ENCODE results near the gene VN1R5. TPM values are rescaled to one million over a fixed set of nuclear protein-coding genes. Genes with fewer than 3 reads are reported as not detected.

Gene VN1R5
- total RNA-seq, 1 experiment from 2014 or later, result not detected

GRCh38 chr1:247297263-247298123 lies 41.6 kb downstream of the VN1R5 start:
- in situ Hi-C loops (cut with HindIII; ENCODE audit: low sequenced_read_pairs), result no loop called here
- DNase-seq (ENCODE audit: low spot score), result no peak

DNA sequence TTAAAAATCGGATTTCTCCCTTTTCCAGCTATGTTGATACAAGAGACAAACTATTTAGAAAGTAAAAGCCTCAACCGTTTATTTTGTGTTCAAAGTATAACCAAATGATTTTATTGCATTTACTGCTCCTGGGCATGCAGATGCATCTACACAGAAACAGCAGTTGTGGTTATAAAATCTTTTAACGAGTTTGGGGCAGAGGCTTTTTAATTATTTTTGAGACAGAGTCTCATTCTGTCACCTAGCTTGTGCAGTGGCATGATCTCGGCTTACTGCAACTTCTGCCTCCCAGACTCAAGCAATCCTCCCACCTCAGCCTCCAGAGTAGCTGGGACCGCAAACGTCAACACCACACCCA lies 42.2 kb downstream of the VN1R5 start:
- in situ Hi-C loops (cut with HindIII; ENCODE audit: low sequenced_read_pairs), result no loop called here
- no peak for DNase-seq (ENCODE audit: low spot score)

DNA sequence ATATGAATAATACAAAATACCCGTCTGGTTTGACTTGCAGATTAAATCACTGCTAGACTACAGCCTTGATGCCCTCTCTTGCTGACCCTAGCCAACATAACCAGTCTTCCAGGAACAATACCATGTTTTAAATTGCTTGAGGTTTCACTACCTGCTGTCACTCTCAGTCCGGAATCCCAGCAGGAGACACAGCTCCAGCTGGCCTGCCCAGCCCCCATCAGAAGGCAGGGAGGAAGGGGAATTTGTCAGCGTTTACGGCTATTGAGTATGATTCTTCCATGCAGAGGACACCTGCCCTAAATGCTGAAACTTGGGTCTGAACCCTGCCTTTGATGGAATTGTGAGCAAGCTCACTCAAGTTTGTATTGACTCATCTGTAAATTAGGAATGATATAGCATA lies 42.8 kb downstream of the VN1R5 start:
- in situ Hi-C loops (cut with HindIII; ENCODE audit: low sequenced_read_pairs), result no loop called here
- no peak for DNase-seq (ENCODE audit: low spot score)

GRCh38 chr1:247299723-247300381 lies 44.0 kb downstream of the VN1R5 start:
- in situ Hi-C loops (cut with HindIII; ENCODE audit: low sequenced_read_pairs), result no loop called here
- DNase-seq (ENCODE audit: low spot score), result no peak

DNA sequence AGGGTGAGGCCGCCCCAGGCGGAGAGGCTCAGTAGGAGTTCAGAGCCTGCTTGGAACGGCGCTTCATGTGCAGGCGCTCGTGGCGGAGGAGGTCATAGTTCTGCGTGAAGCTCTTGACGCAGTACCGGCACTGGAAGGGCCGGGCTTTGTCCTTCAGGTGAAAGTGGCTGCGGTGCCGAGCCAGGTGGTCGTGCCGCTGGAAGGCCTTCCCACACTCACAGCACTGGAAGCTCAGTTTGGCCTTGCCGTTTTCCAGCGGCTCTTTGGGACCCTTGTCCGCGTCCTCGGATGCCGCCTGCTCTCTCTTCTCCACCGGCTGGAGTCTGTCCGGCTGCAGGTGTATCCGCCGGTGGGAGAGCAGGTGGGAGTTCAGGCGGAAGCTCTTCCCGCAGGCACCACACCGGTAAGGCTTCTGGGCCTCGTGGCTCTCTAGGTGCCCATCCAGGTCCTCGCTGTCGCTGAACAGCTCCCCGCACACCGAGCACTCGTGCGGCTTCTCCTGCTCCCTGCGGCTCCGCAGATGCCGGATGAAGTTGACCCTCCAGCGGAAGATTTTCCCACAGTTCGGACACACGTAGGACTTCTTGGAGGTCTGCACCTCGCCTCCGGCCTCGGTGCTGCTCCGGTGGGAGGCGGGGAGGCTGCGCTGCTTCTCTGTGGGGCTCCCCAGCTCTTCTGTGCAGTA lies 44.8 kb downstream of the VN1R5 start:
- in situ Hi-C loops (cut with HindIII; ENCODE audit: low sequenced_read_pairs), result no loop called here
- DNase-seq (ENCODE audit: low spot score), result no peak

GRCh38 chr1:247301176-247301540 lies 45.3 kb downstream of the VN1R5 start:
- no peak for DNase-seq (ENCODE audit: low spot score)
- in situ Hi-C loops (cut with HindIII; ENCODE audit: low sequenced_read_pairs), result no loop called here

DNA sequence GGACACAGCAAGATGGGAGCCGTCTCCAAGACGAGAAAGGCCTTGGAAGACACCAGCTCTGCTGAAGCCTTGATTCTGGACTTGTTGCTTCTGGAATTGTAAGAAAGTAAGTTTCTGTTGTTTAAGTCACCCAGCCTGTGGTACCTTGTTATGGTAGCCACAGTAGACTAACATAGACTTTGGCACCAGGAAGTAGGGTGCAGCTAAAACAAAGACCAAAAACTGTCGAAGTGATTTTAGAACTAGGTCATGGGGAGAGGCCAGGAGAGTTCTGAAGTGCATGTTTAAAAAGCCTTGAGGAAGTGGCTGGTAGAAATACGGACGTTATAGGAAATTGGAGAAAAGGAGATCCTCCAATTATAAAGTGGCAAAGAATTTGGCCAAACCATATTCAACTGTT lies 47.3 kb downstream of the VN1R5 start:
- no peak for DNase-seq (ENCODE audit: low spot score)
- in situ Hi-C loops (cut with HindIII; ENCODE audit: low sequenced_read_pairs), result no loop called here

GRCh38 chr1:247304031-247304430 lies 48.2 kb downstream of the VN1R5 start:
- in situ Hi-C loops (cut with HindIII; ENCODE audit: low sequenced_read_pairs), result no loop called here
- DNase-seq (ENCODE audit: low spot score), result no peak

Other genes with a start within 250 kb of the VN1R5 start
- gene ZNF695, start 248.0 kb upstream of the VN1R5 start, total RNA-seq (2014; rRNA removed; shearing (Covaris generic)), result 15.6 and 38.0 TPM in 2 replicates
- gene ZNF670, start 177.3 kb upstream of the VN1R5 start, total RNA-seq (2014; rRNA removed; shearing (Covaris generic)), result 11.1 and 11.4 TPM in 2 replicates
- gene ZNF669, start 151.7 kb upstream of the VN1R5 start, total RNA-seq (2014; rRNA removed; shearing (Covaris generic)), result 7.5 and 14.3 TPM in 2 replicates
- gene ZNF124, start 84.1 kb upstream of the VN1R5 start, total RNA-seq (2014; rRNA removed; shearing (Covaris generic)), result 94.0 and 100 TPM in 2 replicates
- gene ZNF496, start 75.8 kb downstream of the VN1R5 start, total RNA-seq (2014; rRNA removed; shearing (Covaris generic)), result 42.5 and 61.8 TPM in 2 replicates
- not detected in 2 replicates for gene NLRP3, start 160.1 kb downstream of the VN1R5 start, total RNA-seq (2014; rRNA removed; shearing (Covaris generic))
- not detected in 2 replicates for gene OR2B11, start 202.0 kb downstream of the VN1R5 start, total RNA-seq (2014; rRNA removed; shearing (Covaris generic))

All from G401 (cell line).